Islet precursor cell (in vitro differentiated cells): Measurements from ENCODE around the gene WDFY4.
A peak's percentile ranks its signal among the peaks of the same experiment; 100 is the strongest.

Source experiments
- DNase-seq: peaks from one replicate; pipeline ENCODE4 v3.0.0-alpha.2; 2018

Gene WDFY4

DNA sequence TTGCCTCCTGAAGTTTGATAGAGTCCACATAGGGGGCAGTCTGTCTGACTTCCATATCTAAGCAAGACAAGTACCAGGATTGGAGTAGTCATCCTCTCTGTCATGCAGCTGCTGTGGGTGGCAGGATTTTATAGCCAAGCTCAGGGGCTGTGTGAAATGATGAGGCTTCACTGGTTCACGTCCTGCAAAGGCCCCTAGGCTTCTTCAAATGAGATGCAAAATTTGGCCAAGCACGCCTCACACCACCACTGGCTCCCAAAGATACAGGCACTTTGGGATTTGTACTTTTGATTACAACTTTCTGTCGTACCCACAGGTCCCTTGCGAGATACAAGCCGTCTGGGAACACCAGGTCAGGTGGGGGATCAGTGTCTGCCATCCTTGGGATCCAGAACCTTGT lies 67.1 kb downstream of the WDFY4 start:
- no peak for DNase-seq

DNA sequence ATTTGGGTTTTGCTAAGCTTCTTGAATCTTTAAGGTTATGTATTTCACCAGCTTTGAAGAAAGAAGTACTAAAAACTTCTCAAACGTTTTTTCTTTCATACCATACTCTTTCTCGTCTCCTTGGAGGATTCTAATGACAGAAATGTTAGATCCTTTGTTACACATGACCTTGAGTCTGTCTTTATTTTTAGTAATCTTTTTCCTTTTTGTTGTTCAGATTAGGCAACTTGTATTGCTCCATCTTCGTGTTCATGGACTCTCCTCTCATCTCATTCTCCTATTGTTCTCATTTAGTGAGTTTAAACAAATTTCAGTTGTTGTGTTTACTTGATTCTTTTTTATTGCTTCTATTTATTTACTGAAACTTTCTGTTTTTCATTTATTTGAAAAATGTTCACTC lies 73.7 kb downstream of the WDFY4 start:
- DNase-seq = no peak

DNA sequence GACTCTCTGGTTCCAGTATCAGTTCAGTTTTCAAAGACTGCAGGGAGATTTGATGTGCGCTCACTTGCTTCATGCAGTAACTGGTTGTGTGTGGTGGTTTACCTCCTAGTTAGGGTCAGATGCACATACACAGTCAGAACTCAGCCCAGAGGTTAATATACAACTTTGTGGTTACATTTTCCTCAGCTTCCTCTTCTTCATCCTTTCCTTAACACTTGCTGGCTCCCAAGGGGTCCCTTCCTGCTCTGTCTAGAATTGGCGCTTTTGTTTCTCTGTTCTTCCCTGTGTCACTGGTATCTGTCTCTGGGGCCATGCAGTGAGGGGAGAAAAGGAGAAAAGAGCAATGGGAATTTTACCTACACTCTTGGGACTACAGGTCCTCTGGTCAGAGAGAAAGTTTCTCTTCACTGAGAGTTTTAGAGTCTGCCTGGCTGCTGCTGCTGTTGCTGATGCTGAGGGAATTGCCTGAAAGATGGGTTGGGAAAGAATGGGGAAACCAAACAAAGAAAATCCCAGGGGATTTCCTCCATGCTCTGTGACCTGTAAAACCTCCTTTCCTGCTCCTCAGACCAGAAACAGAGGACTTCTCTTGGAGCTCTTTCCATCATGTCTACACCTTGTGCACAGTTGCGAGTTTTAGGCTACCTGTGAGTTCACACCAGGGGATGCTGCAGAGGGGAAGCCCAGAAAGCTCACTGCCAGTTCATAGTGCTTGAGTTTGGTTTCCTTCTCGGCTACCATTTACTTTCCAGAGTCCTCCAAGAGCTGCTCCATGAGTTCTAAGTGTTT lies 74.6 kb downstream of the WDFY4 start:
- DNase-seq = no peak

DNA sequence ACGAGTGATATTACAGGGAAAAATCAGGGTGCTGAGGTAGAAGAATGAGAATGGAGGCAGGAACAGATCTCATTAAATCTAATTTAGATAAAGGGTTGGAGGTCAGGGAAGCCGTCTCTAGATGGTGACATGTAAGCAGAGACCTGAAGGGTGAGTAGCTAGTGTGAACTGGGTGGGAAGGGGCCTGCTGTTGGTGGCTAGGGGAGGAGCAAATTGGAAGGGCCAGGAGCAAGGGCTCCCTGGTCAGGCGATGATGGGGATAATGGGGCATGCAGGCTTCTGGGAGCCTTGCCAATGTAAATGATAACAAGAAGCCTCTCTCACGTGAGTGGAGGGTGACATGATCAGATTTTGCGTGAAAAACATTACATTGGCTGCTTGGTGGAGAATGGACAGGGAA lies 76.3 kb downstream of the WDFY4 start:
- DNase-seq = no peak

DNA sequence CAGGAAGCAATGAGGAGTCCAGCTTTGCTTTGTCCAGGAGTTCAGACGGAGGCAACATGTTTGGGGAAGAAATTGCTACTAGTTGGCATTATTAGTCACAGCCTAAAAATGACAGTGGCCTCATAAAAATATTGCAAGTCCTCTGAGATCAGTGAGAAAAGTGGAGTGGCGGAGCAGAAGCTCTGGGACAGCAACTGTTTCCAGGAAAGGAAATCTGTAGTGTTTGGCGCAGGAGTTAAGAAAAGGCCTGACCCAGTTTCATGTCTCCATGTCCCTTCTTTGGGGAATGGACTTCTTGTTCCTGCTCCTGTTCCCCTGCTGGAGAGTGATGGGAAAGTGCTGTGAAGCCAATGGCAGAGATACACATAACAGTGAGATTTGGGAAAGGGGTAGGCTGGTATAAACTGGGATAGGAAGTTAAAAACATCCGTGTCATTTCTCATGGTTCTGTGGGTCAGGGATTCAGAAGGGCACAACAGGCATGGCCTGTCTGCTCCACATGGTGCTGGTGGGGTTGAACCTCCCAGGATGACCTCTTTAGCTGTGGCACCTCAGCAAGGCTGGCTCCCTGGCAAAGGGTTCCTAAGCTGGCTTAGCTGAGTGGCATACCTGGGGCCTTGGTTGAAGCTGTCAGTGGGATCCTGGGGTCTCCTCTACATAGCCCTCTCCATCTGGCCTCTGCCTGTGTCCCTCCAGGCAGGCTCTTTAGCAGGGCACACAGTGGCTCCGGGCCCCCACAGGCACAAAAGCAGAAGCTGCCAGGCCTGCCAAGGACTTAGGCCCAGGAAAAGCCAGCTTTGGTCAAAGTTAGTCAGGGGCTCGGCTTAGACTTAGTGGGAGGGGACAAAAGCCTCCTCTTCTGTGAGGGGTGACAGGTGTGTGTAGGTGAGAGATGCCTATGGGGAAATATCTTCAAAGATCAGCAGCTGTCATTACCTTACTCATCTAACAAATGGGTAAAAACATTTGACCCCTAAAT lies 77.7 kb downstream of the WDFY4 start:
- no peak for DNase-seq

DNA sequence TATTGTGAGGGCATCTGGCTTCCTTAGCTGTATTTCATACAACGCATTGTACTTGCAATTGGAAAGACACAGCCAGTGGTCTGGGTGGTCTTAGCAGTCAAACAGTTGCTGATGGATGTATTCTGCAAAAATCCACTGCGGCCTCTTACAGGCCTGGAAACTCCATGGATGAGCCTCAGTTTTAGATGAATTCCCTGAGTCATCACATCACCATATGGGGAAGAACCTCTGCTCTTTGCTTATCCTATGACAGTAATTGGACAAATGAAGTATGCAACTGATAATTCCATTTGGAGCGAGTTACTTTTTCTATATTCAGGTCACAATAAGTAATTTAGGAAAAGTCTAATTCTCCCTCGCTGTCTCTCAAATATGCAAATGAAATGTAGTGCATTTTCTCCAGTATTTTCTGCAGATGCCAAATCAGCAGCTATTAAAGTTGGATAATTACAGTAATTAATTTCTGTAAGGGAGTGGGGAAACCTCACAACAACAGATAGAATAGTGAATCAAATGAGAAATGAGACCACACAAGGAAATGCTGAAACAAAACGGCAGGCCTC lies 78.8 kb downstream of the WDFY4 start:
- no peak for DNase-seq

DNA sequence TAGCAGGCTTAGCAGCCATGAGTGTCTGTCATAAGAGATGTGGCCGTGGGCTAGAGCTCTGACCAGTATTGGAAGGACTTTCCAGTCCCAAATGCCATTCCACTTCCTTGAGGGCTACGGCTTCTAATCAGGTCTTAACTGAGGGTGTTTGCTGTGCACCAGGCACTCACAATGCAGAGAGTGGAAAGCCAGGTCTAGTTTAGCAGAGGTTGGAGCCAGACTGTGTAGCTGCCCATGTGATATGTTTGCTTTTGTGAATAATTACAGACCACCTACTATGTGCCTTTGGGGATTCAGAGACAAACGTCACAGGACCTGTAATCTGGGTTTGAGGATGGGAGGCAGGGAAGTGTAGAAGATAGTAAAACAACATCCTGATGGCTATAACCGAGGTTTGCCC lies 79.8 kb downstream of the WDFY4 start:
- no peak for DNase-seq

DNA sequence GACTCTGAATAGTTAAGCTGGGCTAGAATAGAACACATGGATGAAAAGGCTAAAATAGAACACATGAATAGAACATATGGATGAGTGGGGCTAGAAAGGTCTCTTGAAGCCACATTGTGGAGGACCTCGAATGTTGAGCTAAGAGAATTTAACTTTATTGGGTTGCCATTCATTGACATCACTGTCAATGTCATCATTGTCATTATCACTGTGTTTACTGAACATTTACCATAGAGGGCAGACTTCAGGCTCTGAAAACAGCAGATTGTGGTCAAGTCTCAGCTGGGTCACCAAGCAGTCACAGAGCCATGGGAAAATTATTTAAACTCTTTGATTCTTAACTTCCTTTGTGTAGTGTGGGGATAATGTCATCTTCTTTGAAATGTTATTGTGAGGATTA lies 80.4 kb downstream of the WDFY4 start:
- DNase-seq = no peak

DNA sequence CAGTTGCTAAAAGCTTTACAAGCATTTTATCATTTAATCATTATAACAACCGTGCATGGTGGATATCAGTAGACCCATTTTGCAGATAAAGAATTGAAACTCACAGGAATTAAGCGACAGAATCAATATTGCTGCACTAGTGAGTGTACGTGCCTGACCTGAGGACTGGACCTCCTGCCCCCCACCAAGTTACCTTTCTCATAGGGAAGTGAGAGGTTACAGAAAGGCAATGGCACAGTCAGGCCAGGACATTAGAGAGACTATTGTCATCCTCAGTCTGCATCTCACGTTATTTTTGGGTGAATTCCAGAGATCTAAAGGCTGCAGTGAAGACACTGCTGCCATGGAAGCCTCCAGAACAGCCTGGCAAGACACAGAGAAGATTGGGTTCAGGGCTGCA lies 80.9 kb downstream of the WDFY4 start:
- DNase-seq = no peak

DNA sequence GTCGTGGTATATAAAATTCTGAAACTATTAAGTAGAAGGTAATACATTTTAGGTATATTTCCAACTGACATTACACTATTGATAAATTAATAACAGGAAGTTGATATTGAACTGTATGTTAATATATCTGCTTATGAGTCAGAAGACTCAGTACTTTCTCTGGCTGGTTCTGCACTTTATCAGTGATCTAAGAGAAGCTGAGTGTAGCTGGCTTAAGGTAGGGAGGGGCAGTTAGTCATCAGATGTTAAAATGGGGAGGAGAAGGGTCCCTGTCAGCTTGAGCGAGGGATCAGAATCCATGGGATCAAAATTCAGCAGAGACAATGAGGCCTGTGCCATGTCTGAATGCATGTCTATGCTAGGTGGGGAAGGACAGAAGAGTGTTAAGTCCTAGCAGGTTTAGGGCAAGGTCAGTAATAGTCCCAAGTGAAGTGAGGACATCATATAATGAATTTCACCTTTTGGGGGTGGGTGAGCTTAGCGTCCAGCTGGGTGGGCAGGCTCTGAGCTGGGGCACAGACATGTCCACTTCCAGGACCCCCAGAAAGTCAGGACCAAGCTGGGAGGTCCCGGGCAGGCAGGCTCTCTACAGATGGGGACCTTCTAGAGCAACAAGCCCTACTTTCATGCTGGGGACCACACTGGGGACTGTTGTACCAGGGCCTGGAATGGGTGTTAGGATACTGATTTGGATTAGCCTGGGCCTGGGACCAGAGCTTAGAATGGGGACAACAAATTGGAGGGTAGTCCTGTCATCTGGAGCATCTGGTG lies 82.9 kb downstream of the WDFY4 start:
- DNase-seq = peak; percentile 38

DNA sequence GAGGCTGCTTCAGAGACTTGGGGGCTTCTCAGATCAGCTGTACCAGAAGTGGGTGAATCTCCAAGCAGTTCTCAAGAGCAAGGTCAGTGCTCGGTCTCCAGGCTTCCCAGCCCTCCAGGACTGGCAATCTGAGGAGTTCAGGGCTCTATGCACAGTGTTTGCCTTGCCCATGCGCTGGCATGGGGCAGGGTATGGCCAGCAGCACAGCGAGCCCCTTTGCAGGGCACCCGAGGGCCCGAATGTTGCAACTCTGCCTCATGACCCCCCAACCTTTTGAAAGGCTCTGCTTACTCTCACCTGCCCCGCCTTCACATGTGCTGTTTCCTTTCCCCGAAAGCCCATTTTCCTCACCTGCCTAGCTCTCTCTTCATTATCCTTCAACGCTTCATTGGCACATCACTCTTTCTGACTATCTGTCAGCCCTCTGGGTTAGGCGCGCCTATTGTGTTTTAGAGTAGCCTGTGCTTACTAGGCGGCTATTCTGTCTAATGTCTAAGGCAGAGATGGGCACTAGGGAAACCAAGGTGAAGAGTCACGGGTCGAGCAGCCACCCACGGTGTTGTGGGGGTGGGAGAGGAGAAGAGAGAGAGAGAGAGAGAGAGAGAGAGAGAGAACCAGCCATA lies 83.6 kb downstream of the WDFY4 start:
- DNase-seq = peak; percentile 42

DNA sequence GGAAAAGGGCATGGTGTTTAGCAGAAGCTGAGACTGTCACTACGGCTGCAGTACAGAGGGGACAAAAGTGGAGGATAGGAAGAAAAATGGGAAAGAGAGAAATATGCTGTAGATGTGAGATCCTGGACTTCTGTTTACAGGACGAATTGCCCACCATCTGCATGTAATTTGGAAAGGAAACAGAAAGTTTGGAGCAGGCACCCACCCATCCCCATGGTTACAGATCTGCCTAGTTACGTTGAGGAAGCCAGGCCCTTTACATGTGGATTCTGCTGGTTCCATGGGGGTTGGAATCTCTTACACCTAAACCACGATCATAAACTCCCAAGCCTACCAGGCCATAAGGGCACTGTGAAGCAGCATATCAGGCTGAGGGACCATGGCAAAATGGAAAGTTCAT lies 84.3 kb downstream of the WDFY4 start:
- DNase-seq = no peak

DNA sequence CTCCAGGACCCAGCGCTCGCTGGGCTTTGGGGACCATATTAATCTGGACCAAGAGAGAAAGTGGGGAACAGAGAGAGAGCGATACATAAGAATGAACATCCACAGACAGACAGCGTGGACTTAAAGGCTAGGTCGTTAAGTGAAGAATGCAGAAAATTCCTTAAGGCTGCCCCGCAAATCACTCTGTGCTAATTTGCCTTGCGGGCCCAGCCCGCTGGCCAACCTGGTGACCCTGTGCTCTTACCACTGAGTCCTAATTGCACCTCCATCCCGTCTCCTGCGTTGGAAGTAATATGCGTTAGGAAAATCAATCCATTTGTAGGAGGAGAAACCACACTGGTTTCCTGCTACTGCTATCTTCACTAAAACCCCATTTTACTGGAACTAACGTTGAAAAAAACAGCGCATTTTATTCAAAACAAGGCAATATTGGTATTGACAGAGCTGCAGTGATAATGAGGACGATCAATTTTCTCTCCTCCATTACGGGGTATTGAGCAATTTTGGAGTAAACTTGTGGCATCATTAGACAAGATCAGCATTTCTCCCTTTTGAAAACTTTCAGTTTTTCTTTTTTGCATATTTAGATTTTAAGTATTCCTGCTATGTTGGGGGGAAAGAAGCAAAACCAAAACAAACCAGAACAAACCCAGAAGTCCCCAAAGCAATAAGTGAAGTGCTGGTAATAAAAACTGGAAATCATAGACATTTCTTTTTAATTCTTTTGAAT lies 85.2 kb downstream of the WDFY4 start:
- DNase-seq = peak; percentile 56

DNA sequence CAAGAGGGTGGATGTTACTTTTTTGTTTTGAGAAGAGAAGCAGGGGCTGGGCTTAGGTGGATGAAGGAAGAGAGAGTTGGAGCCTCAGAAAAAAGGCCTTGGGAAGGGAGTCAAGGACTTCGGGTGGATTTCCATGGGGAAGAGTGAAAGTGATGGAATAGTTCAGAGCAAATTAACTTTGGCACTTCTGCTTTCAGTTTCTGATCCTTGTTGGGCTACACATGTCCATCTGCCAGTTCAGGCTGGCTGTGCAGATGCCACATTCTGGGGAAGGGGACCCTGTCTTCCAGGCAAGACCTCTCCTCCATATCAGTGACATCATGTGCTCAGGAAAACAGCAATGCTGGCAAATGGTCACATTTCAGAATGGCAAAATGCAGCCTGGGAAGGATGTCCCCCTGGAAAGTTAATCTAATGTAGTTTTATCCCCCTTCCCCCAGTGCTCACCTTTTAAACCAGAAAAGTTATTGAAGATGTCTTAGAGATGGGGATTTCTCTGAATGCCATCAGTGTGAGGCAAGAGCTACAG lies 86.0 kb downstream of the WDFY4 start:
- DNase-seq = no peak

DNA sequence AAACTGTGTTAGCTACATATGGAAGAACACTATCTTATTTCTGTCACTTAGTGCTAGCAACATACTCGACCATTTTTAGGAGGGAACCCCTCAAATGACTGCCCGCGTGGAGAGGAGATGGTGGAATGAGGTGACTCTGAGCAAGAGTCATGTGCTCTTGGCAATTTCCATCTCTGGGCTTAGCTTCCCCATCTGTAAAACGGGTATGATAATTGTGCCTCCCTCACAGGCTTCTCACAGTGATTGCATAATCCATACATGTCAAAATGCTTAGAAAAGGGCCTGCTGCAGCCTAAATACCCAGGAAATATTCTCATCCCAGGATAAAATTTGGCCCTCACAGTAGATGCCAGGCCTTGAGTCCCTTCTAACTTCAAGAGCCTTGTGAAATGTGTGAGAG lies 86.6 kb downstream of the WDFY4 start:
- no peak for DNase-seq

DNA sequence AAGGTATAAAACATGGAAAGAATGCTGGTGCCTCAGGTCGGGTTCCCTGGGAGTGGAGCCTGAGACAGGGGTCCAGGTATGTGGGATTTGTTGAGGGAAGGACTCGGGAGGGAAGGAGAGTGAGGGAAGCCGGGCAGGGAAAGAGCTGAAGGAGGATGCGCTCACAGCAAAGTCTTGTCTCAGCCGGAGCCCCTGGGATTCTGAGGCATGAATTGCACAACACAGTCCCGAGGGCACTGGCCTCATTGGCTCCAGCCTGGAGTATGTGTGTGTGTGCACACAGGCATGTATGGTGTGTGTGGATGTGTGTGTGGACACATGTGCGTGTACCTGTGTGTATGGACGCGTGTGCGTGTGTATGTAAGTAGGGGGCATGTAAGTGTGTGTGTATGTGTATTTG lies 87.4 kb downstream of the WDFY4 start:
- DNase-seq = no peak

DNA sequence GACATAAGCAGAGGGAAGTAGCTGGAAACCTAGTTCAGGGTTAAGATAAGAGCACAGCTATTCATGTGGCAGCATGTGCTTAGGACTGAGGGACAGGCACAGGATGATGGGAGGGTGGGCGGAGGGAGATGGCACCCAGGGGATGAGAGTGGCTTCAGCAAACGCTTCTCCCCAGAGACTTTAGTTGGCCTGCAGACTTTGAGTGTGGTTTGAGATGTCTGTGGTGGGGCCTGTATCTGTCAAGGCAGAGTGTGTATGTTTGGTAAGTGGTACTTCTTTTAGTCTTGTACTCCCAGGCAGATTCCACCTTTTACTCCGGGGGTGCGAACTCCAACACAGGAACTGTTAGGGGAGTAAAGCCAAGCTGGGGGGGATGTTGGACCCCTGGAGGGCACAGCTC lies 88.9 kb downstream of the WDFY4 start:
- DNase-seq = no peak

DNA sequence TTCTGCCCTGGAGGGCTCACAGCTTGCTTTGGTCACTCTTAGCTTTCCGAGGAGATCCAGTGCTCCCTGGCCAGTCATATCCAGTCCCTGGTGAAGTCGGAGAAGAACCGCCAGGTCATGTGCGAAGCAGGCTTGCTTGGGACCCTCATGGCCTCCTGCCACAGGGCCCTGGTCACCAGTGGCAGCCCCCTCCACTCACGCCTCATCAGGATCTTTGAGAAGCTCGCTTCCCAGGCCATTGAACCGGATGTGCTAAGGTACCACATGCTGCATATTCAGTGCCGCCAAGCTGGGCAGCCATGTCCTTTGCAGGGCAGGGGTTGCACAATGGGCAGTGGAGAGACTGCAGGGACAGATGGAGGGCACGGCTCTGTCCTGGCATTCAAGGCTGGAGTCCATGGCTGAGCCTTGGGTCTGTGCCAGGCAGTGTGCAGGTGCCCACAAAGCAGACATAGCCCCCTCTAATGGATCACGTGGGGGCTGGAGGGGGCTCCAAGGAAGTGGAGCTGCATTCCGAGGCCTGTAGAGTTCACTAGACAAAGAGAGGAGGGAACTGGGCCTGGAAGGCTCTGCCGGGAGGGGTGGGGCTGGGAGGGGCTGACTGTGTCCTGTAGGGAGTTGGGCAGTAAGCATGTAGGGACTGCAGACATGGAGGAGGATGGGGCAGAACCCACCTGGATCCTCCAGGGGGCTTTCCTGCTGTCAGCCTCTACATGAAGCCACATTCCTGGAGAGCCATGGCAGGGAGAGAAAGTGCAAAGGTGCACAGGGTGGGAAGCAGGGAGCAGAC lies 89.9 kb downstream of the WDFY4 start:
- DNase-seq = no peak

DNA sequence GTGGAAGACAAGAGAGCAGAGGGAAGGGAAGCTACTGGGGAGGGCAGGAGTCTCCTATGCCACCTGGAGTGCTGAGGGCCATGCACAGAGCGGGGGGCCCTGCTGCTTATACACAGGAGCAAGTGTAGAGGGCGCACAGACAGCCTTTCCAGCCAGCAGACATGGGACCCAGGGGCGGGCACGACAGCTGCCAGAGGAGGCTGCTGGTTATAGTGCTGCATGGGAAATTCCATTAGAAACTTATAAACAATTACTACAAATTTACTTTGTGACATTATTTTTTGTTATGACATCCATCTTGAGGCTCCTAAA lies 90.5 kb downstream of the WDFY4 start:
- no peak for DNase-seq

DNA sequence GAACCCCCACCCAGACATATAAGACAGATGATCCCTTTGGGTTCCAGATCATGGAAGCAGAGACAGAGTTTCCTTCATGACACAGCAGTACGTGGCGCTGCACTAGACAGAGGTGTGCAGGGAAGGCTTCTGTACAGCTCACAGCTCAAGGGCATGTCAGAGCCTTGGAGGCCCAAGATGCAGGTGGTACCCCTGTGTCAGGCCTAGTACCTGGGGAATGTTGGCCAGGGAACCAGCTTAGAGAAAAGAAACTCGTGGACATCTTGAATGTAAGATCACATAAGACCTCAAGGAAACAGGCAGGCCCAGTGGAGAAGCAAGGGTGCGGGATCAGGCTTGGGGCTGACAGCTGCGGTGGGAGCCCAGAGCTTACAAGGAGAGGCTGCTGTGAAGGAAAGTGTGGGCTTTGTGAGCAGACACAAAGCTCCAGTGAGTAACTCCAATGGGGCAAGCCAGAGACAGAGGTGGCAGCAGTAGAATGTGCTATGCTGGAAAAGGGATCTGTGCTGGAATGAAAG lies 91.4 kb downstream of the WDFY4 start:
- no peak for DNase-seq

DNA sequence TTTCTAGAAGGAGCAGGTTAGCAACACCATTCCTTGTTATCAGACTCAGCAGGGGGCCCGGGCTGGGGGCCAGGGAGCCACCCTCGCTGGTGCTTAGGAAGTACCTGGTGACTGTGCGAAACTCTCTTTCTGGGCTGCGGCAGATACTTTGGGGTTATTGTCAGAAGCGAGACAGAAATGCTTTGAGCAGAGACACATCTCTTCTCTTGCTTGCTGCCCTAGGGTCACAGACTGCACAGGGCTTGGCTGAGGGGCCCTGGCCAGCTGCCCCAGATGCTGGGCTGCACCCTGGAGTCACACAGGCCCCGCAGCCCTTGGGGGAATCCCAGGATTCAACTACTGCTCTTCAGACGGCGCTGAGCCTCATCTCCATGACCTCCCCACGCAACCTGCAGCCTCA lies 91.9 kb downstream of the WDFY4 start:
- DNase-seq = no peak
